Renal pelvis (tissue), 4 donors: ENCODE data around the gene SNX1. TPM values are rescaled to one million over a fixed set of nuclear protein-coding genes. Genes with fewer than 3 reads are reported as not detected.
A peak's percentile ranks its signal among the peaks of the same experiment; 100 is the strongest.

Experiments
- DNase-seq: peaks from one replicate; pipeline ENCODE4 v3.0.0-alpha.2; 2013
- polyA plus RNA-seq, 3 donors: library from polyadenylated mRNA; unstranded; fragments of 120-200 nt; gene quantifications; one replicate each; pipeline ENCODE4 v1.2.1, GENCODE V29; 2013; ENCODE audit not compliant: insufficient read length in 3 of 3

Gene SNX1
- polyA plus RNA-seq, 3 donors, result 103 to 120 (median 114) TPM

GRCh38 chr15:64143276-64143675 lies 47.5 kb downstream of the SNX1 start:
- no peak for DNase-seq

- no peak for DNase-seq
These were observed 48.4 kb downstream of the SNX1 start for GRCh38 chr15:64144192-64144564.

- no peak for DNase-seq
These were observed 48.9 kb downstream of the SNX1 start for GRCh38 chr15:64144565-64145281.

GRCh38 chr15:64146041-64146440 lies 50.3 kb downstream of the SNX1 start:
- DNase-seq, result no peak

GRCh38 chr15:64146520-64146884 lies 50.7 kb downstream of the SNX1 start:
- DNase-seq, result no peak

- DNase-seq, result no peak
These were observed 51.3 kb downstream of the SNX1 start for GRCh38 chr15:64146885-64147681.

GRCh38 chr15:64148168-64148567 lies 52.4 kb downstream of the SNX1 start:
- DNase-seq, result no peak

GRCh38 chr15:64148581-64148980 lies 52.8 kb downstream of the SNX1 start:
- DNase-seq, result no peak

- no peak for DNase-seq
These were observed 53.6 kb downstream of the SNX1 start for GRCh38 chr15:64149424-64149823.

- no peak for DNase-seq
These were observed 54.3 kb downstream of the SNX1 start for GRCh38 chr15:64149893-64150578.

- DNase-seq, result no peak
These were observed 56.1 kb downstream of the SNX1 start, which contains the start of gene SNX22 for GRCh38 chr15:64151727-64152506. Gene SNX22, plus strand, starts transcription at chr15:64151731. Its CDS starts 45 bp downstream, at chr15:64151776.

- DNase-seq, result no peak
These were observed 57.0 kb downstream of the SNX1 start for GRCh38 chr15:64152507-64153387.

- DNase-seq, result peak; percentile 86
These were observed 57.9 kb downstream of the SNX1 start for GRCh38 chr15:64153480-64154367.

- DNase-seq, result no peak
These were observed 60.2 kb downstream of the SNX1 start for GRCh38 chr15:64155802-64156651.

GRCh38 chr15:64156652-64157331 lies 61.0 kb downstream of the SNX1 start:
- DNase-seq, result no peak

- no peak for DNase-seq
These were observed 61.9 kb downstream of the SNX1 start for GRCh38 chr15:64157599-64158125.

GRCh38 chr15:64158363-64159134 lies 62.8 kb downstream of the SNX1 start:
- DNase-seq, result no peak
